Measurements from ENCODE around the gene NHEJ1. TPM values are rescaled to one million over a fixed set of nuclear protein-coding genes. Genes with fewer than 3 reads are reported as not detected.

The NHEJ1 gene
- total and polyA plus RNA-seq, 2 of the 13 experiments (the other 11 are each of a cell fraction or from before 2014, with no cell fraction given): 30.0 to 30.7 TPM

DNA sequence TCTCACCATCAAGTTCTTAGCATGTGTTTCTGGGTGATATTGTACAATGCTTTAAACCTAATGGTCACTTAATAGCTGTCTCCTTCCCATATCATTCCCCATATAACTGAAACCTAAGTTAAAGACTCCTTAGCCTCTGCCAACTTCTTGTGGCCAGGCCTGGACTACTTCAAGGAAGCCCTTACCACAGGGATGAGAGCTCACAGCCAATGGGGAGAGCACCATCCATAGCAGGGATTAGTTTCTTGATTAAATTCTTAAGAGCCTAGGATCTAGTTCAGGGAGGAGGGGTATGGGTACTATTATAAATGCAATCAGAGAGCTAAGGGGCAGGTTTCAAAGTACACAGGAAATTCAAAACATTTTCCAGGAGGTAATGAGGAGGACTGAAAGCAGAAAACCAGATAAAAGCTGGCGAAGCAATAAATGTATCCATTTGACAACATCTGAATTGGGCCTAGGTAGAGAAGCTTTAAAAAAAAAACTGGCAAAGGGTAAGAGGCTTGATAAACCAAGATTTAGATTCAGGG is 65.1 kb downstream of the NHEJ1 start (continued):
- no peak for TF ChIP-seq REST (IDR thresholded peaks at IDR 0.05; ENCODE audit: borderline replicate concordance in 1 of 2, low read depth in 1 of 2, low read length in 2 of 2)

DNA sequence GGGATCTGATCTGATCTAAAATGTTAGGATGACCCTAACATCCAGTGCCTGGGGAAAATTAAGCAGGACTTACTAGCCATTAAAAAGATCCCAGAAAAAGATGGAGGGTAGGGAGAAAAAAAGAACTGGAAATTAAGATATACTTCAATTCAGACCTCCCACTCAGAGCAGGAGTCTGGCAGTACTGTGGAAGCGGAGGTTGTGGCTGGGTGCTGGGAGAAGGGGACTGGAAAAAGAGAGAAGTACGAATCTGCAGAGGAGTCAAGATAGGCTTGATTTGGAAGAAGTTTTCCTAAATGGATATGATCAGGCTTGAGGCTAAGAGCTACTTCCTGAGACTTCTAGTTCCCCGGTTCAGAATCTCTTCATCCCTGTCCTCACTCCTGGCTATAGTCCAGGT is 66.4 kb downstream of the NHEJ1 start:
- Histone ChIP-seq H3K36me3 (replicated peaks in 1 of 2; ENCODE audit: control insufficient read depth in 1 of 2, insufficient read depth in 2 of 2, low read length in 2 of 2) (no peaks in the 10 kb centered on the region; a peak in 1 of 5 replicates), H3K4me3 (replicated peaks in 1 of 3; ENCODE audit: insufficient read depth in 1 of 3, low read depth in 2 of 3, low read length in 3 of 3) (no peak overlapping the region), H3K9ac (ENCODE audit: insufficient read depth, low read depth, low read length) (no peak overlapping the region), H3K4me2 (ENCODE audit: low read depth, low read length) (no peak overlapping the region), H3K27me3 (ENCODE audit: control insufficient read depth in 1 of 2, insufficient read depth in 2 of 2, low read length in 2 of 2) (no peaks in the 10 kb centered on the region; a peak in 1 of 5 replicates), H3K79me2 (ENCODE audit: insufficient read depth, low read length) (no peaks in the 10 kb centered on the region), H4K20me1 (ENCODE audit: insufficient read depth, low read length) (no peaks in the 10 kb centered on the region), H2AFZ (ENCODE audit: low read length) (no peak overlapping the region), H3K27ac (ENCODE audit: extremely low read length, insufficient read depth, low read length) (no peak overlapping the region), H3K4me1 (ENCODE audit: insufficient read depth, low read length) (peaks cover 25% of the 10 kb centered on the region), H3K9me3 (ENCODE audit: low read length) (no peaks in the 10 kb centered on the region)
- DNase-seq (ENCODE audit: low spot score) (no peak), ATAC-seq (no peak), FAIRE-seq (no peak)
- ChIA-PET POLR2A (no interaction called here), CTCF (ENCODE audit: low intra/inter-chr PET ratio, low total read pairs) (no interaction called here)
- 96% methylated on average over 3 of the region's 3 CpGs for WGBS (ENCODE audit: low lambda C conversion rate)
- no TSS peak for BruUV-seq (replicated peaks)
- in situ Hi-C loops (cut with HindIII; ENCODE audit: extremely low pct_ligation_motif_present, low pct_unique_long_range_greater_than_20kb) (no loop called here), intact Hi-C loops (cut with micrococcal nuclease; ENCODE audit: unreplicated experiment) (no loop called here)
- TF ChIP-seq, protein P1, sequence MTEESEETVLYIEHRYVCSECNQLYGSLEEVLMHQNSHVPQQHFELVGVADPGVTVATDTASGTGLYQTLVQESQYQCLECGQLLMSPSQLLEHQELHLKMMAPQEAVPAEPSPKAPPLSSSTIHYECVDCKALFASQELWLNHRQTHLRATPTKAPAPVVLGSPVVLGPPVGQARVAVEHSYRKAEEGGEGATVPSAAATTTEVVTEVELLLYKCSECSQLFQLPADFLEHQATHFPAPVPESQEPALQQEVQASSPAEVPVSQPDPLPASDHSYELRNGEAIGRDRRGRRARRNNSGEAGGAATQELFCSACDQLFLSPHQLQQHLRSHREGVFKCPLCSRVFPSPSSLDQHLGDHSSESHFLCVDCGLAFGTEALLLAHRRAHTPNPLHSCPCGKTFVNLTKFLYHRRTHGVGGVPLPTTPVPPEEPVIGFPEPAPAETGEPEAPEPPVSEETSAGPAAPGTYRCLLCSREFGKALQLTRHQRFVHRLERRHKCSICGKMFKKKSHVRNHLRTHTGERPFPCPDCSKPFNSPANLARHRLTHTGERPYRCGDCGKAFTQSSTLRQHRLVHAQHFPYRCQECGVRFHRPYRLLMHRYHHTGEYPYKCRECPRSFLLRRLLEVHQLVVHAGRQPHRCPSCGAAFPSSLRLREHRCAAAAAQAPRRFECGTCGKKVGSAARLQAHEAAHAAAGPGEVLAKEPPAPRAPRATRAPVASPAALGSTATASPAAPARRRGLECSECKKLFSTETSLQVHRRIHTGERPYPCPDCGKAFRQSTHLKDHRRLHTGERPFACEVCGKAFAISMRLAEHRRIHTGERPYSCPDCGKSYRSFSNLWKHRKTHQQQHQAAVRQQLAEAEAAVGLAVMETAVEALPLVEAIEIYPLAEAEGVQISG (CRISPR knock-in tag; IDR thresholded peaks at IDR 0.05): no peak
- TF ChIP-seq MZF1 (CRISPR knock-in tag; IDR thresholded peaks at IDR 0.05; ENCODE audit: borderline replicate concordance): no peak
- no peak for TF ChIP-seq ZFP37 (CRISPR knock-in tag; IDR thresholded peaks at IDR 0.05; ENCODE audit: borderline replicate concordance)
- TF ChIP-seq MIER3 (CRISPR knock-in tag; IDR thresholded peaks at IDR 0.05; ENCODE audit: borderline replicate concordance): no peak
- TF ChIP-seq ZHX1 (CRISPR knock-in tag; IDR thresholded peaks at IDR 0.05; ENCODE audit: low read depth): no peak
- no peak for TF ChIP-seq ZBTB3 (CRISPR knock-in tag; IDR thresholded peaks at IDR 0.05; ENCODE audit: borderline replicate concordance, low read depth)
- TF ChIP-seq ZNF225 (CRISPR knock-in tag; IDR thresholded peaks at IDR 0.05): no peak
- no peak for TF ChIP-seq FOXO4 (CRISPR knock-in tag; conservative IDR thresholded peaks at IDR 0.05)
- TF ChIP-seq NR2F2 (IDR thresholded peaks at IDR 0.05; ENCODE audit: borderline replicate concordance, low read depth): no peak
- no peak for TF ChIP-seq THAP11 (CRISPR knock-in tag; IDR thresholded peaks at IDR 0.05)
- TF ChIP-seq EEA1 (CRISPR knock-in tag; IDR thresholded peaks at IDR 0.05; ENCODE audit: borderline replicate concordance): no peak

Measured in HepG2 (cell line).